WTC11 (cell line): ENCODE data around the gene NLGN1. TPM values are rescaled to one million over a fixed set of nuclear protein-coding genes. Genes with fewer than 3 reads are reported as not detected.

Source experiments
- ATAC-seq: fragments of 200-7000 bp; cut with Tn5 transposase; 2 replicates; pipeline ENCODE4 v1.10.0; 2021; ENCODE audit warnings: mild to moderate bottlenecking, moderate library complexity
- CTCF ChIA-PET: fragments of 300-600 bp; sonication (Branson Sonifier 250); formaldehyde crosslinking; loops from one replicate; lab custom pipeline; 2021; ENCODE audit warnings: antibody characterized with exemption; lab: Charles Lee
- POLR2A ChIA-PET: fragments of 350-600 bp; sonication (Branson Sonifier 250); formaldehyde crosslinking; loops from one replicate; lab custom pipeline; 2021; ENCODE audit warnings: antibody characterized with exemption; lab: Charles Lee
- DNase-seq: peaks from one replicate; pipeline ENCODE4 v3.0.0; 2021; ENCODE audit warnings: low spot score
- H3K27ac Mint-ChIP-seq: 2 replicates; pipeline ENCODE4 v1.8.0; 2021; ENCODE audit warnings: mixed read lengths
- H3K27me3 Mint-ChIP-seq: 2 replicates; pipeline ENCODE4 v1.8.0; 2021; ENCODE audit warnings: low read depth, mild to moderate bottlenecking, moderate library complexity, mixed read lengths
- H3K36me3 Mint-ChIP-seq: 2 replicates; pipeline ENCODE4 v1.8.0; 2021; ENCODE audit warnings: mixed read lengths
- H3K4me1 Mint-ChIP-seq: 2 replicates; pipeline ENCODE4 v1.8.0; 2022; ENCODE audit warnings: mixed read lengths
- H3K4me3 Mint-ChIP-seq: 2 replicates; pipeline ENCODE4 v1.8.0; 2021; ENCODE audit warnings: mild to moderate bottlenecking, moderate library complexity, mixed read lengths
- H3K9me3 Mint-ChIP-seq: 2 replicates; pipeline ENCODE4 v1.8.0; 2021; ENCODE audit warnings: mixed read lengths
- ESRRA ChIP-seq: sonication (generic); formaldehyde crosslinking; IDR thresholded peaks from 2 replicates; pipeline ENCODE4 v1.8.1; 2022; ENCODE audit warnings: mild to moderate bottlenecking, missing genetic modification reagents, borderline replicate concordance
- ETV6 ChIP-seq: sonication (generic); formaldehyde crosslinking; IDR thresholded peaks from 2 replicates; pipeline ENCODE4 v1.8.1; 2022; ENCODE audit warnings: mild to moderate bottlenecking, missing genetic modification reagents
- GABPB1 ChIP-seq: sonication (generic); formaldehyde crosslinking; IDR thresholded peaks from 2 replicates; pipeline ENCODE4 v1.8.1; 2023; ENCODE audit warnings: mild to moderate bottlenecking, missing genetic modification reagents
- GTF2I ChIP-seq: fragments of 250-450 bp; sonication (Bioruptor Pico); conservative IDR thresholded peaks from 2 replicates; pipeline ENCODE4 v1.4.0; 2021; ENCODE audit warnings: mild to moderate bottlenecking
- HMGA2 ChIP-seq: fragments of 250-450 bp; sonication (Bioruptor Pico); IDR thresholded peaks from 2 replicates; pipeline ENCODE4 v1.4.0; 2021; ENCODE audit warnings: mild to moderate bottlenecking, moderate library complexity
- NFATC4 ChIP-seq: fragments of 250-450 bp; sonication (Bioruptor Pico); IDR thresholded peaks from 2 replicates; pipeline ENCODE4 v1.9.0; 2021; ENCODE audit warnings: mild to moderate bottlenecking
- NR1H2 ChIP-seq: sonication (generic); formaldehyde crosslinking; IDR thresholded peaks from 2 replicates; pipeline ENCODE4 v1.9.0; 2021; ENCODE audit warnings: mild to moderate bottlenecking, moderate library complexity, missing genetic modification reagents
- OVOL2 ChIP-seq: fragments of 250-450 bp; sonication (Bioruptor Pico); IDR thresholded peaks from 2 replicates; pipeline ENCODE4 v1.9.0; 2021; ENCODE audit warnings: mild to moderate bottlenecking, borderline replicate concordance
- RORB ChIP-seq: fragments of 250-450 bp; sonication (Bioruptor Pico); IDR thresholded peaks from 2 replicates; pipeline ENCODE4 v1.9.0; 2021; ENCODE audit warnings: mild to moderate bottlenecking
- SMAD3 ChIP-seq: sonication (generic); formaldehyde crosslinking; IDR thresholded peaks from 2 replicates; pipeline ENCODE4 v1.8.0; 2022; ENCODE audit warnings: missing genetic modification reagents, mild to moderate bottlenecking, borderline replicate concordance
- SP1 ChIP-seq: sonication (generic); formaldehyde crosslinking; conservative IDR thresholded peaks from 2 replicates; pipeline ENCODE4 v1.8.1; 2022; ENCODE audit warnings: missing genetic modification reagents
- ZNF121 ChIP-seq: sonication (generic); formaldehyde crosslinking; IDR thresholded peaks from 2 replicates; pipeline ENCODE4 v1.8.0; 2023; ENCODE audit warnings: missing genetic modification reagents
- ZNF219 ChIP-seq: sonication (generic); formaldehyde crosslinking; IDR thresholded peaks from 2 replicates; pipeline ENCODE4 v1.8.0; 2023; ENCODE audit warnings: missing genetic modification reagents, mild to moderate bottlenecking, borderline replicate concordance
- total RNA-seq: library from RNA; stranded (reverse); gene quantifications from 3 replicates; pipeline ENCODE4 v1.2.3, GENCODE V29; 2021
- TF ChIP-seq, protein P1 (sequence below): sonication (generic); formaldehyde crosslinking; IDR thresholded peaks from 2 replicates; pipeline ENCODE4 v1.8.1; 2022; ENCODE audit warnings: low read depth, missing genetic modification reagents, borderline replicate concordance
- TF ChIP-seq, protein P2 (sequence below): sonication (generic); formaldehyde crosslinking; IDR thresholded peaks from 2 replicates; pipeline ENCODE4 v1.8.1; 2023; ENCODE audit warnings: mild to moderate bottlenecking, moderate library complexity, missing genetic modification reagents
- TF ChIP-seq, protein P3 (sequence below): fragments of 250-450 bp; sonication (Bioruptor Pico); IDR thresholded peaks from 2 replicates; pipeline ENCODE4 v1.9.0; 2021; ENCODE audit warnings: mild to moderate bottlenecking
- TF ChIP-seq, protein P4 (sequence below): sonication (generic); formaldehyde crosslinking; IDR thresholded peaks from 2 replicates; pipeline ENCODE4 v1.8.1; 2022; ENCODE audit warnings: missing genetic modification reagents, borderline replicate concordance
- TF ChIP-seq, protein P5 (sequence below): sonication (generic); formaldehyde crosslinking; IDR thresholded peaks from 2 replicates; pipeline ENCODE4 v1.8.1; 2023; ENCODE audit warnings: mild to moderate bottlenecking, missing genetic modification reagents, moderate library complexity
- TF ChIP-seq, protein P6 (sequence below): sonication (generic); formaldehyde crosslinking; IDR thresholded peaks from 2 replicates; pipeline ENCODE4 v1.8.1; 2023; ENCODE audit warnings: mild to moderate bottlenecking, missing genetic modification reagents, moderate library complexity
- TF ChIP-seq, protein P7 (sequence below): sonication (generic); formaldehyde crosslinking; IDR thresholded peaks from 2 replicates; pipeline ENCODE4 v1.8.0; 2022; ENCODE audit warnings: mild to moderate bottlenecking, missing genetic modification reagents
- TF ChIP-seq, protein P8 (sequence below): sonication (generic); formaldehyde crosslinking; IDR thresholded peaks from 2 replicates; pipeline ENCODE4 v1.8.0; 2023; ENCODE audit warnings: missing genetic modification reagents, mild to moderate bottlenecking, borderline replicate concordance

NLGN1 gene
- total RNA-seq, 1 experiment from 2014 or later = 12.4 TPM

DNA sequence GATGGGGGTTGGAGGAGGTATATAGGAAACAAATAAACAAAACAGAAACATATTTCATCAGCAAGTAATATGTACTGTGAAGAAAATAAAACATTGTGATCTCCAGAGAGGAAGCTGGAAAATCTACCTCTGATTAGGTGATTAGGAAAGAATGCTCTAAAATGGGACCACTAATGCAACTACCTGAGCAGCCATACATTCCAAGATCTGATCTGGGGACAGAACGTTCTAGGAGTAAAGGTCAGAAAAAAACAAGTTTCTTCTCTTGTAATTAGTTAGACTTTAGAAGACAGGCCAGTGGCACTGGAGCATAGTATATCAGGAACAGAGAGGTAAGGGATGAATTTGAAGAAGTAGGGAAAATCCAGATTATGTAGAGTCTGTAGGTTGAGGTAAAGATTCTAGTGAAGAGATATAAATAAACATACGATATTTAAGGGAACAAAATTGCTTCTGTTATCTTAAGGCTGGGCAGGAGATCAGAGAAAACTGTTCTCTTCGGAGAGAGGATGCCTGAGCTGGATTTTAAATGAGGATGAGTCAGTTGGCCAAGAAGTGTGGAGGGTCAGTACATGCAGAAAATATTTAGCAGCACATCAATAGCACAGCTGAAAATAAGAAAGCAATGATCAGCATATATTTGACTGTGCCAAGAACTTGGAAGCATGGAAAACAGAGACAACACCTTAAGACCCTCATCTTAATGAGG is 429.5 kb downstream of the NLGN1 start (continued):
- TF ChIP-seq NFATC4 = no peak
- no peak for TF ChIP-seq RORB (CRISPR knock-in tag)
- TF ChIP-seq ZNF219 = no peak
- no peak for TF ChIP-seq GTF2I (CRISPR knock-in tag)
- TF ChIP-seq, all 79 proteins: peak for 0

DNA sequence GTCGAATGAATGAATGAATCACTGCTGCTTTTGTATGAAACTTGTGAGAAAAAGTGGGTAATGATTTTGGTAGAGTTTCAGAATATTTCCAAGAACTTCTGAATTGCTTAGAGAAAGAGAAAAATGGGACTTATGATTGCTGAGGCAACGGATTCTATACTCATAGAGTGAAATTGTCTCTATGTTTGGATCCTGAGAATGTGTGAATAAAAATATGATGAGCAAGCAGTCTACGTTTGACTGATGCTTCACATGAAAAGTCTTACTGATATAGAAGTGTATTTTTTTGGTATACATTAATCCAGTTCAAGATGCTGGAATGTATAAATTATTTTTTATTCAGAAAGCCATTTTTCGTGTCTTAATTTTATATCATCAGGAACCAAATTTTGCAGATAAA is 441.1 kb downstream of the NLGN1 start:
- H3K4me1 Mint-ChIP-seq = peaks cover 18% of the 10 kb centered on the region
- ChIA-PET POLR2A (no interaction called here), CTCF (no interaction called here)
- peaks cover 15% of the 10 kb centered on the region; the same call in 1 of the 2 replicates for H3K36me3 Mint-ChIP-seq
- peaks cover 23% of the 10 kb centered on the region for H3K9me3 Mint-ChIP-seq
- ATAC-seq = no peak
- no peak overlapping the region for H3K27ac Mint-ChIP-seq
- no peak overlapping the region for H3K4me3 Mint-ChIP-seq
- no peak for TF ChIP-seq GABPB1 (CRISPR knock-in tag)
- no peak for TF ChIP-seq ESRRA (CRISPR knock-in tag)
- TF ChIP-seq, protein P1, sequence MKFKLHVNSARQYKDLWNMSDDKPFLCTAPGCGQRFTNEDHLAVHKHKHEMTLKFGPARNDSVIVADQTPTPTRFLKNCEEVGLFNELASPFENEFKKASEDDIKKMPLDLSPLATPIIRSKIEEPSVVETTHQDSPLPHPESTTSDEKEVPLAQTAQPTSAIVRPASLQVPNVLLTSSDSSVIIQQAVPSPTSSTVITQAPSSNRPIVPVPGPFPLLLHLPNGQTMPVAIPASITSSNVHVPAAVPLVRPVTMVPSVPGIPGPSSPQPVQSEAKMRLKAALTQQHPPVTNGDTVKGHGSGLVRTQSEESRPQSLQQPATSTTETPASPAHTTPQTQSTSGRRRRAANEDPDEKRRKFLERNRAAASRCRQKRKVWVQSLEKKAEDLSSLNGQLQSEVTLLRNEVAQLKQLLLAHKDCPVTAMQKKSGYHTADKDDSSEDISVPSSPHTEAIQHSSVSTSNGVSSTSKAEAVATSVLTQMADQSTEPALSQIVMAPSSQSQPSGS (CRISPR knock-in tag) = no peak
- TF ChIP-seq SP1 = no peak
- TF ChIP-seq, protein P2, sequence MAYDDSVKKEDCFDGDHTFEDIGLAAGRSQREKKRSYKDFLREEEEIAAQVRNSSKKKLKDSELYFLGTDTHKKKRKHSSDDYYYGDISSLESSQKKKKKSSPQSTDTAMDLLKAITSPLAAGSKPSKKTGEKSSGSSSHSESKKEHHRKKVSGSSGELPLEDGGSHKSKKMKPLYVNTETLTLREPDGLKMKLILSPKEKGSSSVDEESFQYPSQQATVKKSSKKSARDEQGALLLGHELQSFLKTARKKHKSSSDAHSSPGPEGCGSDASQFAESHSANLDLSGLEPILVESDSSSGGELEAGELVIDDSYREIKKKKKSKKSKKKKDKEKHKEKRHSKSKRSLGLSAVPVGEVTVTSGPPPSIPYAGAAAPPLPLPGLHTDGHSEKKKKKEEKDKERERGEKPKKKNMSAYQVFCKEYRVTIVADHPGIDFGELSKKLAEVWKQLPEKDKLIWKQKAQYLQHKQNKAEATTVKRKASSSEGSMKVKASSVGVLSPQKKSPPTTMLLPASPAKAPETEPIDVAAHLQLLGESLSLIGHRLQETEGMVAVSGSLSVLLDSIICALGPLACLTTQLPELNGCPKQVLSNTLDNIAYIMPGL (CRISPR knock-in tag) = no peak
- TF ChIP-seq, protein P3, sequence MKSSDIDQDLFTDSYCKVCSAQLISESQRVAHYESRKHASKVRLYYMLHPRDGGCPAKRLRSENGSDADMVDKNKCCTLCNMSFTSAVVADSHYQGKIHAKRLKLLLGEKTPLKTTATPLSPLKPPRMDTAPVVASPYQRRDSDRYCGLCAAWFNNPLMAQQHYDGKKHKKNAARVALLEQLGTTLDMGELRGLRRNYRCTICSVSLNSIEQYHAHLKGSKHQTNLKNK = no peak
- no peak for TF ChIP-seq SMAD3 (CRISPR knock-in tag)
- TF ChIP-seq ZNF121 (CRISPR knock-in tag) = no peak
- no peak for TF ChIP-seq HMGA2 (CRISPR knock-in tag)
- TF ChIP-seq, all 79 proteins: peak for 0
- H3K27me3 Mint-ChIP-seq = no peaks in the 10 kb centered on the region
- DNase-seq = no peak

DNA sequence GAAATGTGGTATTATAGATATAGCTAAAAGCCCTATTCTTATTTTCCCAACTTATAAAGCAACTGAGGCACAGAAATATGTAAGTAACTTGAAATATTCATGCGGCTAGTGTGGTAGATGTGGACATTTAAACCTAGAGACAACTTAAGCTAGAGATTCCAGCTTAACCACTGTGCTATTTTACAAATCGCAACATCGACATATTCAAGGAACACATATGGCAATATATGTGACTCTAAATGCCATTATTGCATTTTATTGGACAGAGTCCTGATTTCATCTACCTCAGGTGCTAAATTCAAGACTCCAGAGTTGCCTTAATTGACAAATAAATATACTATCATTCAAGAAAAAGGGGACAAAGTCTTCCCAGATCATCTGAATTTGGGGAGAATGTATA is 442.3 kb downstream of the NLGN1 start:
- DNase-seq (no peak), ATAC-seq (no peak)
- Mint-ChIP-seq H3K4me1 (peaks cover 14% of the 10 kb centered on the region), H3K27ac (no peak overlapping the region), H3K27me3 (no peaks in the 10 kb centered on the region), H3K36me3 (peaks cover 15% of the 10 kb centered on the region; the same call in 1 of the 2 replicates), H3K4me3 (no peak overlapping the region), H3K9me3 (peaks cover 25% of the 10 kb centered on the region)
- ChIA-PET CTCF (no interaction called here), POLR2A (interaction anchor here (0.7 kb wide), 1 partner anchor 380 kb away, joined by 3 read pairs; no protein-coding TSS in a partner anchor)
- TF ChIP-seq, protein P4, sequence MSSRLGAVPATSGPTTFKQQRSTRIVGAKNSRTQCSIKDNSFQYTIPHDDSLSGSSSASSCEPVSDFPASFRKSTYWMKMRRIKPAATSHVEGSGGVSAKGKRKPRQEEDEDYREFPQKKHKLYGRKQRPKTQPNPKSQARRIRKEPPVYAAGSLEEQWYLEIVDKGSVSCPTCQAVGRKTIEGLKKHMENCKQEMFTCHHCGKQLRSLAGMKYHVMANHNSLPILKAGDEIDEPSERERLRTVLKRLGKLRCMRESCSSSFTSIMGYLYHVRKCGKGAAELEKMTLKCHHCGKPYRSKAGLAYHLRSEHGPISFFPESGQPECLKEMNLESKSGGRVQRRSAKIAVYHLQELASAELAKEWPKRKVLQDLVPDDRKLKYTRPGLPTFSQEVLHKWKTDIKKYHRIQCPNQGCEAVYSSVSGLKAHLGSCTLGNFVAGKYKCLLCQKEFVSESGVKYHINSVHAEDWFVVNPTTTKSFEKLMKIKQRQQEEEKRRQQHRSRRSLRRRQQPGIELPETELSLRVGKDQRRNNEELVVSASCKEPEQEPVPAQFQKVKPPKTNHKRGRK (CRISPR knock-in tag) = no peak
- TF ChIP-seq, protein P5, sequence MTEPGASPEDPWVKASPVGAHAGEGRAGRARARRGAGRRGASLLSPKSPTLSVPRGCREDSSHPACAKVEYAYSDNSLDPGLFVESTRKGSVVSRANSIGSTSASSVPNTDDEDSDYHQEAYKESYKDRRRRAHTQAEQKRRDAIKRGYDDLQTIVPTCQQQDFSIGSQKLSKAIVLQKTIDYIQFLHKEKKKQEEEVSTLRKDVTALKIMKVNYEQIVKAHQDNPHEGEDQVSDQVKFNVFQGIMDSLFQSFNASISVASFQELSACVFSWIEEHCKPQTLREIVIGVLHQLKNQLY (CRISPR knock-in tag) = no peak
- TF ChIP-seq ETV6 (no peak), OVOL2 (CRISPR knock-in tag) (no peak), NR1H2 (CRISPR knock-in tag) (no peak)
- TF ChIP-seq, protein P6, sequence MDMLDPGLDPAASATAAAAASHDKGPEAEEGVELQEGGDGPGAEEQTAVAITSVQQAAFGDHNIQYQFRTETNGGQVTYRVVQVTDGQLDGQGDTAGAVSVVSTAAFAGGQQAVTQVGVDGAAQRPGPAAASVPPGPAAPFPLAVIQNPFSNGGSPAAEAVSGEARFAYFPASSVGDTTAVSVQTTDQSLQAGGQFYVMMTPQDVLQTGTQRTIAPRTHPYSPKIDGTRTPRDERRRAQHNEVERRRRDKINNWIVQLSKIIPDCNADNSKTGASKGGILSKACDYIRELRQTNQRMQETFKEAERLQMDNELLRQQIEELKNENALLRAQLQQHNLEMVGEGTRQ (CRISPR knock-in tag) = no peak
- TF ChIP-seq, protein P7, sequence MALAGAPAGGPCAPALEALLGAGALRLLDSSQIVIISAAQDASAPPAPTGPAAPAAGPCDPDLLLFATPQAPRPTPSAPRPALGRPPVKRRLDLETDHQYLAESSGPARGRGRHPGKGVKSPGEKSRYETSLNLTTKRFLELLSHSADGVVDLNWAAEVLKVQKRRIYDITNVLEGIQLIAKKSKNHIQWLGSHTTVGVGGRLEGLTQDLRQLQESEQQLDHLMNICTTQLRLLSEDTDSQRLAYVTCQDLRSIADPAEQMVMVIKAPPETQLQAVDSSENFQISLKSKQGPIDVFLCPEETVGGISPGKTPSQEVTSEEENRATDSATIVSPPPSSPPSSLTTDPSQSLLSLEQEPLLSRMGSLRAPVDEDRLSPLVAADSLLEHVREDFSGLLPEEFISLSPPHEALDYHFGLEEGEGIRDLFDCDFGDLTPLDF = no peak
- TF ChIP-seq, protein P8, sequence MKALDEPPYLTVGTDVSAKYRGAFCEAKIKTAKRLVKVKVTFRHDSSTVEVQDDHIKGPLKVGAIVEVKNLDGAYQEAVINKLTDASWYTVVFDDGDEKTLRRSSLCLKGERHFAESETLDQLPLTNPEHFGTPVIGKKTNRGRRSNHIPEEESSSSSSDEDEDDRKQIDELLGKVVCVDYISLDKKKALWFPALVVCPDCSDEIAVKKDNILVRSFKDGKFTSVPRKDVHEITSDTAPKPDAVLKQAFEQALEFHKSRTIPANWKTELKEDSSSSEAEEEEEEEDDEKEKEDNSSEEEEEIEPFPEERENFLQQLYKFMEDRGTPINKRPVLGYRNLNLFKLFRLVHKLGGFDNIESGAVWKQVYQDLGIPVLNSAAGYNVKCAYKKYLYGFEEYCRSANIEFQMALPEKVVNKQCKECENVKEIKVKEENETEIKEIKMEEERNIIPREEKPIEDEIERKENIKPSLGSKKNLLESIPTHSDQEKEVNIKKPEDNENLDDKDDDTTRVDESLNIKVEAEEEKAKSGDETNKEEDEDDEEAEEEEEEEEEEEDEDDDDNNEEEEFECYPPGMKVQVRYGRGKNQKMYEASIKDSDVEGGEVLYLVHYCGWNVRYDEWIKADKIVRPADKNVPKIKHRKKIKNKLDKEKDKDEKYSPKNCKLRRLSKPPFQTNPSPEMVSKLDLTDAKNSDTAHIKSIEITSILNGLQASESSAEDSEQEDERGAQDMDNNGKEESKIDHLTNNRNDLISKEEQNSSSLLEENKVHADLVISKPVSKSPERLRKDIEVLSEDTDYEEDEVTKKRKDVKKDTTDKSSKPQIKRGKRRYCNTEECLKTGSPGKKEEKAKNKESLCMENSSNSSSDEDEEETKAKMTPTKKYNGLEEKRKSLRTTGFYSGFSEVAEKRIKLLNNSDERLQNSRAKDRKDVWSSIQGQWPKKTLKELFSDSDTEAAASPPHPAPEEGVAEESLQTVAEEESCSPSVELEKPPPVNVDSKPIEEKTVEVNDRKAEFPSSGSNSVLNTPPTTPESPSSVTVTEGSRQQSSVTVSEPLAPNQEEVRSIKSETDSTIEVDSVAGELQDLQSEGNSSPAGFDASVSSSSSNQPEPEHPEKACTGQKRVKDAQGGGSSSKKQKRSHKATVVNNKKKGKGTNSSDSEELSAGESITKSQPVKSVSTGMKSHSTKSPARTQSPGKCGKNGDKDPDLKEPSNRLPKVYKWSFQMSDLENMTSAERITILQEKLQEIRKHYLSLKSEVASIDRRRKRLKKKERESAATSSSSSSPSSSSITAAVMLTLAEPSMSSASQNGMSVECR (CRISPR knock-in tag) = no peak
